ENCODE measurements around the gene TSSK3. TPM values are rescaled to one million over a fixed set of nuclear protein-coding genes. Genes with fewer than 3 reads are reported as not detected.

The TSSK3 gene
- 0.87 and 1.3 TPM in 2 replicates for total RNA-seq (2012; rRNA removed)

DNA sequence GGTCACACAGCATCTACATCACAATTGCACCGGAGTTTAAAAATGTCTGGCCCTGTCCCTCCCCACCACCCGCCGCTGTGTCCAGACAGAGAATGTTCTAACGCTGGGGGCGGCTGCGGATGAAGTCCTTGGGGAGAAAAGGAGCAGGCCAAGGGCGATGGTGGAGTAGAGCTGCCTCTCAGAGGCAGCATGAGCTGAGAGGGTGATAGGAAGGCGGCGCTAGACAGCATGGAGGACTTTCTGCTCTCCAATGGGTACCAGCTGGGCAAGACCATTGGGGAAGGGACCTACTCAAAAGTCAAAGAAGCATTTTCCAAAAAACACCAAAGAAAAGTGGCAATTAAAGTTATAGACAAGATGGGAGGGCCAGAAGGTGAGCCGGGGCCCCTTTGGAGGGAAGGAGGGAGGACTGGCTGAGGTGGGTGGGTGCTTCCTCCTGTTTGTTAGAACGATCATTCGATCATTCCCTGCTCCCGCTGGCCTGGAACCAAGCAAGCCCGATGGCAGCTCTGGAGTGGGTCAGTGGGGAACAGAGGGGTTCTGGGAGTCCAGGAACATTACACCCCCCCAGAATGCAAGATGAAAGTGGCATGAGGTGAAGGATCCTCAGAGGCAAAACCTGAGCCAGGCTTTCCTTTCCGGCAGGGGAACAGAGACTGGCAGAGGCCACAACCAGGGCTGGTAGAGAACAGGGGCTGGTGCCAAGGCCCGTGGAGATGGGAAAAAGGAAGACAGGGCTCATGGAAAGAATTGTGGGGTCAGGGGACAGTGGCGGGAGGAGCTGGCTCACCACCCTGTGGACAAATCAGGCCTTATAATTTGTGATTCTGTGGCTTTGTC, at the start of gene TSSK3, which contains the start of gene FAM229A:
TSSK3 (plus strand) TSS at position 66 of the 840 bp plus-strand sequence; CDS start at position 229, 163 bp downstream.
FAM229A (minus strand) TSS at position 12 of the 840 bp plus-strand sequence. CDS start 394 bp downstream, outside the sequence.
- peak within 1 kb of the TSS; percentile 63 for H3K4me3 ChIP-seq (ENCODE audit: low read length)
- peaks cover 36% of the 10 kb centered on the region for H3K36me3 ChIP-seq (ENCODE audit: insufficient read depth, low read length)

DNA sequence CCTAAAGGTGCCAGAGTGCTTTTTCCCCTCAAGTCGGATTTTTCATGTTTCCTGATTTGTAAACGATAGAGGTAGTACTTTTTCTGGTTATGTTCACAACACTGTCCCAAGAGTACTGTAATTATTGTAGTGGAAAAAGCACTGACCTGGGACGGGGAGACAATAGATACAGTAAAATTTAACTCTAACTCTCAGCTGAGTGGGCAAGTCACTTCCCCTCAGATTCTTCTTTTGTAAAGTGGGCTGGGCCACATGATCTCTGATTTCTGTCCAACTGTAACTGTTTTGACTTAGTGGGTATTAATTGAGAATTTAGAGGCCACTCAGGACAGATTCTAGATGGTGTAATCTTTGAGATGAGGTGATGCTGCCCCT, 45.4 kb upstream of the TSSK3 start:
- Histone ChIP-seq H3K4me1 (ENCODE audit: control insufficient read depth, insufficient read depth, low read length) (peaks cover 6% of the 10 kb centered on the region), H3K9ac (ENCODE audit: low read depth, low read length) (no peak overlapping the region), H3K4me2 (ENCODE audit: low read length) (no peak overlapping the region), H3K4me3 (ENCODE audit: low read length) (no peak overlapping the region), H3K9me3 (replicated peaks; ENCODE audit: low read length) (no peaks in the 10 kb centered on the region), H3K36me3 (ENCODE audit: insufficient read depth, low read length) (peaks cover 20% of the 10 kb centered on the region), H3K27me3 (ENCODE audit: control insufficient read depth, insufficient read depth, low read length) (no peaks in the 10 kb centered on the region)

More for the DNA sequence above, at the start of gene TSSK3, which contains the start of gene FAM229A:
- Histone ChIP-seq H3K4me1 (ENCODE audit: control insufficient read depth, insufficient read depth, low read length) (peaks cover 12% of the 10 kb centered on the region), H3K27me3 (ENCODE audit: control insufficient read depth, insufficient read depth, low read length) (no peaks in the 10 kb centered on the region), H3K9ac (ENCODE audit: low read depth, low read length) (peak within 1 kb of the TSS; percentile 66), H3K4me2 (ENCODE audit: low read length) (peak within 1 kb of the TSS; percentile 92), H3K9me3 (replicated peaks; ENCODE audit: low read length) (no peaks in the 10 kb centered on the region)

- peaks cover 20% of the 10 kb centered on the region for H3K36me3 ChIP-seq (ENCODE audit: insufficient read depth, low read length)
- H3K4me2 ChIP-seq (ENCODE audit: low read length), result no peak overlapping the region
- no peaks in the 10 kb centered on the region for H3K9me3 ChIP-seq (replicated peaks; ENCODE audit: low read length)
- no peaks in the 10 kb centered on the region for H3K27me3 ChIP-seq (ENCODE audit: control insufficient read depth, insufficient read depth, low read length)
- H3K4me3 ChIP-seq (ENCODE audit: low read length), result no peak overlapping the region
- peaks cover 8% of the 10 kb centered on the region for H3K4me1 ChIP-seq (ENCODE audit: control insufficient read depth, insufficient read depth, low read length)
- no peak overlapping the region for H3K9ac ChIP-seq (ENCODE audit: low read depth, low read length)
Observed at GRCh38 chr1:32318127-32318869, 44.0 kb upstream of the TSSK3 start.

GRCh38 chr1:32321712-32322291, 40.5 kb upstream of the TSSK3 start:
- Histone ChIP-seq H3K9me3 (replicated peaks; ENCODE audit: low read length) (no peaks in the 10 kb centered on the region), H3K36me3 (ENCODE audit: insufficient read depth, low read length) (peaks cover 22% of the 10 kb centered on the region), H3K27me3 (ENCODE audit: control insufficient read depth, insufficient read depth, low read length) (no peaks in the 10 kb centered on the region), H3K4me1 (ENCODE audit: control insufficient read depth, insufficient read depth, low read length) (peaks cover 8% of the 10 kb centered on the region), H3K4me2 (ENCODE audit: low read length) (no peak overlapping the region), H3K9ac (ENCODE audit: low read depth, low read length) (no peak overlapping the region), H3K4me3 (ENCODE audit: low read length) (no peak overlapping the region)

DNA sequence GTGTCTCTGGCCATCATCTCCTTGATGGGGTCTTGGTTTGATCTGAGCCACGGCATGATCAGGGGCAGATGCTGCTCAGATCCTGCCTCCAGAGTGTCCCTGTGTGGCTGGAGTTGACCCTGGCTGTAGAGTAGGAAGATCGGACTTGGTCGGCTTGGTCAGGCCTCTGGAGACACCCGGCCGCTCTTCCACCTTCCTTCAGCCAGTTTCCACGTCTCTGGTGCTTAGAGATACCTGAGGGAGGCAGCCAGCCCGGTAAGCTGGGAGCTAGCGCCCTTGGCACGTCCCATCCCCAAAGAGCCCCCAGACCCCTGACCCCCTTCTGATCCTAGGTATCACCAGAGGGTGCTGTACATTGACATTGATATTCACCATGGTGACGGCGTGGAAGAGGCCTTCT, 35.1 kb upstream of the TSSK3 start:
- no peak overlapping the region for H3K4me3 ChIP-seq (ENCODE audit: low read length)
- H3K27me3 ChIP-seq (ENCODE audit: control insufficient read depth, insufficient read depth, low read length), result no peaks in the 10 kb centered on the region
- H3K4me2 ChIP-seq (ENCODE audit: low read length), result no peak overlapping the region
- no peak overlapping the region for H3K9ac ChIP-seq (ENCODE audit: low read depth, low read length)
- no peaks in the 10 kb centered on the region for H3K9me3 ChIP-seq (replicated peaks; ENCODE audit: low read length)
- H3K4me1 ChIP-seq (ENCODE audit: control insufficient read depth, insufficient read depth, low read length), result no peaks in the 10 kb centered on the region
- peaks cover 55% of the 10 kb centered on the region for H3K36me3 ChIP-seq (ENCODE audit: insufficient read depth, low read length)

DNA sequence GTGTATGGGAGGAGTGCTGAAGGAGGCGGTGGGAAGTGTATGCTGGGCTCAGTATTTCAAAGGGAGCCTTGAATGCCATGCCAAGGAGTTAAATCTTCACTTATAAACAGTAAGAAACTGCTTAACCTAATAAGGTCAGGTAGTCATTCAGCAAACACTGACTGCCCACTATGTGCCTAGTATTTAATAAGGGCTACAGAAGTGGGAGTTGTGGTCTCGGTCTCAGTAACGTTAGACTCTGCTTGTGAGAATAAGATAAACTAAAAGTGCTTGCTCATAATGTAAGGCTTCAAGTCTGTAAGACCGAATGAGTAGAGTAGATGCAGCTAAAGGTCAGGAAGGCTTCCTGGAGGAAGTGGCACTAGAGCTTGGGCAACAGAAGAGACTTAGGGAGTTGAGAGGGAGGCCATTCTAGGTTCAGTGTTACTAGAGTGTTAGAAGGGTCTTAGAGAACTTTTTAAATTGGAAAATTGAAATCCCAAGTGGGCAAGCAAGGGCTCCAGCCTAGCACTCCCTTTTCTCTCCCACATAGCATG, 32.3 kb upstream of the TSSK3 start:
- H3K36me3 ChIP-seq (ENCODE audit: insufficient read depth, low read length), result peaks cover 69% of the 10 kb centered on the region
- no peaks in the 10 kb centered on the region for H3K9me3 ChIP-seq (replicated peaks; ENCODE audit: low read length)
- H3K4me1 ChIP-seq (ENCODE audit: control insufficient read depth, insufficient read depth, low read length), result peaks cover 8% of the 10 kb centered on the region
- H3K27me3 ChIP-seq (ENCODE audit: control insufficient read depth, insufficient read depth, low read length), result no peaks in the 10 kb centered on the region
- no peak overlapping the region for H3K4me2 ChIP-seq (ENCODE audit: low read length)
- no peak overlapping the region for H3K9ac ChIP-seq (ENCODE audit: low read depth, low read length)
- no peak overlapping the region for H3K4me3 ChIP-seq (ENCODE audit: low read length)

DNA sequence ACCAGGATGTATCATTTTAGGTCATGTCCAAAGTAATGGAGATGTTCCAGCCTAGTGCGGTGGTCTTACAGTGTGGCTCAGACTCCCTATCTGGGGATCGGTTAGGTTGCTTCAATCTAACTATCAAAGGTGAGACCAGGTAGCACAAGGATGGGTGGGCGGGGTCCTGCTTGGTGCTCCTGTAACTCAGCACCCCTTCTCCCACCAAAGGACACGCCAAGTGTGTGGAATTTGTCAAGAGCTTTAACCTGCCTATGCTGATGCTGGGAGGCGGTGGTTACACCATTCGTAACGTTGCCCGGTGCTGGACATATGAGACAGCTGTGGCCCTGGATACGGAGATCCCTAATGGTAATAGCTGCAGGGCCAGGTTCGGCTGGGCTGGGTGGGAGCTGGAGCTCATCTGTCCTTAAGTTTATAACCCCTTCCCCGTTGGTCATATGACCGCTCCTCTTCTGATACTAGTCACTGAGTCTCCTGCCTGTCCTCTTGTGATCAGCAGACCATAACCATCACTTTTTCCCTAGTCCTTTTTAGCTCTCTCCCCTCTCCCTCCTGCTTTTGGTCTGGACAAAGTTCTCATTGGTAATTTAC, 31.7 kb upstream of the TSSK3 start:
- Histone ChIP-seq H3K9ac (ENCODE audit: low read depth, low read length) (no peak overlapping the region), H3K4me1 (ENCODE audit: control insufficient read depth, insufficient read depth, low read length) (peaks cover 9% of the 10 kb centered on the region), H3K9me3 (replicated peaks; ENCODE audit: low read length) (no peaks in the 10 kb centered on the region), H3K4me2 (ENCODE audit: low read length) (no peak overlapping the region), H3K27me3 (ENCODE audit: control insufficient read depth, insufficient read depth, low read length) (no peaks in the 10 kb centered on the region), H3K36me3 (ENCODE audit: insufficient read depth, low read length) (peaks cover 69% of the 10 kb centered on the region), H3K4me3 (ENCODE audit: low read length) (no peak overlapping the region)

DNA sequence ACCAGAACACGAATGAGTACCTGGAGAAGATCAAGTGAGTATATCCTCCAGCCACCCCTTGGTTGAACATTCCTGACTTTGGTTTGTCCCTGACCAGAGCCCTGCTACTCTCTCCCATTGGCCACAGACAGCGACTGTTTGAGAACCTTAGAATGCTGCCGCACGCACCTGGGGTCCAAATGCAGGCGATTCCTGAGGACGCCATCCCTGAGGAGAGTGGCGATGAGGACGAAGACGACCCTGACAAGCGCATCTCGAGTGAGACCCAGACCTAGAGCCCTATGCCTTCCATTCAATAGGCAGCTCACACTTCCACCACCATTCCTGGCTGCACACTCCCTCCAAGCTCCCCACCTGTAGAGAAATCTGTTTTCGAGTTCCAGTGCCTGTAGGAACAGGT, 30.8 kb upstream of the TSSK3 start:
- Histone ChIP-seq H3K4me3 (ENCODE audit: low read length) (no peak overlapping the region), H3K36me3 (ENCODE audit: insufficient read depth, low read length) (peaks cover 69% of the 10 kb centered on the region), H3K9ac (ENCODE audit: low read depth, low read length) (no peak overlapping the region), H3K4me1 (ENCODE audit: control insufficient read depth, insufficient read depth, low read length) (peaks cover 9% of the 10 kb centered on the region), H3K4me2 (ENCODE audit: low read length) (no peak overlapping the region), H3K9me3 (replicated peaks; ENCODE audit: low read length) (no peaks in the 10 kb centered on the region), H3K27me3 (ENCODE audit: control insufficient read depth, insufficient read depth, low read length) (no peaks in the 10 kb centered on the region)

DNA sequence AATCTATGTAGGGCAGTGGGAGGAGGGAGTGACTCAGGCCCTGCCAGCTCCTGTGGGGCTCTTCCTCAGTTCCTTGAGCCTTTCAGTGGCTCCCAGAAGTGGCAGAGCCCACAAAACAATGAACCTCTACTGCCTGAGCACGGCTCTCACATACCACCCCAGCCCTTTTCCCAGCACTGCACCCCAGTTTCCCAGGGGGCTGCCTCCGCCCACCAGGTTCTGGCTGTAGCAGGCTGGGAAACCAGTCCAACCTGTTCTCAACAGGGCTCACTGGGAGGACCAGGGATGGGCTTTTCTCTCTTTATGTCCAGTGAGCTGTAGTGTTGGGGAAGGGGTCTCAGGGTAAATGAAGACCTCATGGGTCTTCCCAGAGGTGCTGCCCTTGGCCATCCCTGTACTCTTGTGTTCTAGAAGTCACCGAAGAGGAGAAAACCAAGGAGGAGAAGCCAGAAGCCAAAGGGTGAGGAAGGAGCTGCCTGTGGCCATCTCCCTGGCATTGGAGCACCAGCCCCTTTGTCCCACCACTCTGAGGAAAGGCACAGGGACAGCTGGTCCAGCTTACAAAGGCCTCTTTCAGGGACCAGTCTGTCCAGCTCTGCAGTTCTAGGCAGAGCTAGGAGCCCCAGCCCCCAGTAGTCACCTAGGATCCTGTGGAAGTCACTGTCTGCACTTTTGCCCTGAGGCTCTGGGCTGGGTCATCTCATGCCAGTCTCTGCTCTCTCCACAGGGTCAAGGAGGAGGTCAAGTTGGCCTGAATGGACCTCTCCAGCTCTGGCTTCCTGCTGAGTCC, 29.9 kb upstream of the TSSK3 start:
- Histone ChIP-seq H3K9ac (ENCODE audit: low read depth, low read length) (no peak overlapping the region), H3K4me2 (ENCODE audit: low read length) (no peak overlapping the region), H3K4me3 (ENCODE audit: low read length) (no peak overlapping the region), H3K36me3 (ENCODE audit: insufficient read depth, low read length) (peaks cover 61% of the 10 kb centered on the region), H3K27me3 (ENCODE audit: control insufficient read depth, insufficient read depth, low read length) (peaks cover 3% of the 10 kb centered on the region), H3K9me3 (replicated peaks; ENCODE audit: low read length) (no peaks in the 10 kb centered on the region), H3K4me1 (ENCODE audit: control insufficient read depth, insufficient read depth, low read length) (peaks cover 9% of the 10 kb centered on the region)

- peaks cover 54% of the 10 kb centered on the region for H3K36me3 ChIP-seq (ENCODE audit: insufficient read depth, low read length)
- H3K4me1 ChIP-seq (ENCODE audit: control insufficient read depth, insufficient read depth, low read length), result peaks cover 9% of the 10 kb centered on the region
Observed at GRCh38 chr1:32333251-32333963, 28.9 kb upstream of the TSSK3 start.

More at GRCh38 chr1:32333251-32333963, 28.9 kb upstream of the TSSK3 start:
- Histone ChIP-seq H3K27me3 (ENCODE audit: control insufficient read depth, insufficient read depth, low read length) (peaks cover 3% of the 10 kb centered on the region), H3K4me2 (ENCODE audit: low read length) (no peak overlapping the region), H3K9ac (ENCODE audit: low read depth, low read length) (no peak overlapping the region), H3K9me3 (replicated peaks; ENCODE audit: low read length) (no peaks in the 10 kb centered on the region), H3K4me3 (ENCODE audit: low read length) (no peak overlapping the region)
